Erythroblast (primary cell): ENCODE results near the gene TRAF4.
A peak's percentile ranks its signal among the peaks of the same experiment; 100 is the strongest.

Experiments
- DNase-seq, 2 experiments: peaks; one replicate each; lab custom pipeline; 2025; lab: John Stamatoyannopoulos, UW
- GATA1 ChIP-seq: IDR thresholded peaks from 2 replicates; pipeline ENCODE4 v1.6.1; 2011; ENCODE audit warnings: low read depth, mild to moderate bottlenecking, control low read depth, low read length, moderate library complexity
- POLR2A ChIP-seq: IDR thresholded peaks from 2 replicates; pipeline ENCODE4 v1.6.1; 2011; ENCODE audit warnings: mild to moderate bottlenecking, low read length

The TRAF4 gene

GRCh38 chr17:28743243-28744103 is at the start of gene TRAF4:
TSS of gene TRAF4 (plus strand) at chr17:28744011. CDS start at chr17:28744113, 102 bp downstream.
- TF ChIP-seq POLR2A (peak; percentile 75), GATA1 (no peak)

GRCh38 chr17:28698253-28698941 is 45.4 kb upstream of the TRAF4 start:
- TF ChIP-seq POLR2A (no peak), GATA1 (no peak)
- DNase-seq = peak in 1 of 2 experiments; percentile 26

More at GRCh38 chr17:28743243-28744103, at the start of gene TRAF4:
- peak; percentile 86 to 90 for DNase-seq

DNA sequence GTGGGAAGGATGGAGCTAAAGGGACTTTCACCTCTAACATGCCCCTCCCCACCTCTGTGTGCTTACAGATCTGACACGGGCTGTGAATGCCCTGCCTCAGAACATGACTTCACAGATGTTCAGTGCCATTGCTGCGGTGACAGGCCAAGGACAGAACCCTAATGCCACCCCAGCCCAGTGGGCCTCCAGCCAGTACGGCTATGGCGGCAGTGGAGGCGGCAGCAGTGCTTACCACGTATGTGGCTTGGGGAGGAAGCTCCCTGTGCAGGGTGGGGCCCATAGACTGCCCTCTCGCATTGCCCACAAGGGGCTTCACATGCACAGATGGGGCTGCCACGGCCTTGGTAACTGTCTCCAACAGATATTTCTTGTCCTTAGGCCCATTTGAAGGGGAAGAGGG is 43.5 kb upstream of the TRAF4 start:
- no peak for DNase-seq

GRCh38 chr17:28700830-28701492 is 42.9 kb upstream of the TRAF4 start:
- TF ChIP-seq POLR2A (no peak), GATA1 (no peak)
- DNase-seq = no peak

More for the DNA sequence above, 43.5 kb upstream of the TRAF4 start:
- TF ChIP-seq POLR2A = no peak
- TF ChIP-seq GATA1 = no peak

DNA sequence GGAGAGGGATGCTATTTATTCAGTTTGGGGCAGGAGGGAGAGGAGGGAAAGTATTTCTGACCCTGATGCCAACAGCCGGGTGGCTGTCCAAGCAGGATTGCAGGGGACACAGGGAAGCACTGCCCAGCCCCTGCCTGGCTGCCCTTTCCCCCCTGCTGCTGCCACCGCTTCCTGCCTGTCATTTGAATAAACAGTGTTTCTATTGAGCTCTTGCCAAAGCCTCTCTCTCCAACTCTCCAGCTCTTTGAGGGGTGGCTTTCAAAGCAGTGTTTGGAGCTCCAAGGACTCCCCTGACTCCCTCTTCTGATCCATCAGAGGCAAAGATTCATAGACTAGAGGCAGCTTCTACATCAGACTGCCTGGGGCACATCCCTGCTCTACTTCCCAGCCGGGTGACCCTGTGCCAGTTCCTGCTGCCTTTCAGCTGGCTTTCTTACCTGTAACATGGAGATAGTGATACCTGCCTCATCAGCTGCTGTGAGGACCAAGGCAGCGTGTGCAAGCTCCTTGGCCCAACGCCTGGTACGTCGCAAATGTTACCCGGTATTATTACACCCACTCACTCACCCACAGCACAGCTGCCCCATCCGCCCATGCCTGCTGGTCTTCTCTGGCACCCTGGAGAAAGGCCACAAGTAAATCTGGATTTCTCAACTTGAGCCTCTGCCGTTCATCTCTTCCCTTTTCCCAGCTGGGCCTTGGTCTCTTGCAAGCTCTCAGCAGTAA is 41.6 kb upstream of the TRAF4 start:
- TF ChIP-seq POLR2A (no peak), GATA1 (no peak)
- DNase-seq = no peak

GRCh38 chr17:28702752-28703150 is 41.1 kb upstream of the TRAF4 start:
- no peak for DNase-seq
- no peak for TF ChIP-seq POLR2A
- TF ChIP-seq GATA1 = no peak

- no peak for DNase-seq
- TF ChIP-seq GATA1 (no peak), POLR2A (no peak)
Observed at GRCh38 chr17:28703552-28704218, 40.1 kb upstream of the TRAF4 start.

- no peak for DNase-seq
- TF ChIP-seq POLR2A (no peak), GATA1 (no peak)
Observed at GRCh38 chr17:28704219-28704858, 39.5 kb upstream of the TRAF4 start.

DNA sequence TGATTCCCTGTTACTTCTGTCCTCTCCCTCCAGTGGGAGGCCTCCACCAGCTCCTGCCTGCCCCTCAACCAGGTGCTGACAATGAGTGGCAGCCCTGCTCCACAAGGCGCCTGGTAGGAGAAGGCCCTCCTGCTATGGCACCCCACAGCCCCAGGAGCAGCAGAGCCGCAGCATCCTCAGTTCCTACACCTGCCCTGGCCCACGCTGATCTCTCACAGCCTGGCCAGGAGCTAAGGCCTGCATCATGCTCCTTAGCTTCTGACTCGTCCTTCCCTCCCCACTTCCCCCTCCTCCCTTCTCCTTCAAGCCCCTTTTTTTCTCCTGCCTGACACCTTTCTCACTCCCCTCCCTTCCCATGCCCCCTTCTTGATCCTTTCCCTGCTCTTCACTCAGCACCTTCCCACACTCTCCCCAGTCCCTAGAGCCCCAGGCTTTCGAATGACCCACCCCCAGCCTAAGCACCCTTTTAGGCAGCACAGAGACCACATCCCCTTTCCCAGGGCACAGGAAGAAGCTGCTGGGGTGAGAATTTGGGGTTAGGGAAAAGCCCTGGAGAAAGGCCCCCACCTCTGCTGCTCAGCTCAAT is 38.6 kb upstream of the TRAF4 start:
- no peak for DNase-seq
- TF ChIP-seq GATA1 = no peak
- TF ChIP-seq POLR2A = no peak

DNA sequence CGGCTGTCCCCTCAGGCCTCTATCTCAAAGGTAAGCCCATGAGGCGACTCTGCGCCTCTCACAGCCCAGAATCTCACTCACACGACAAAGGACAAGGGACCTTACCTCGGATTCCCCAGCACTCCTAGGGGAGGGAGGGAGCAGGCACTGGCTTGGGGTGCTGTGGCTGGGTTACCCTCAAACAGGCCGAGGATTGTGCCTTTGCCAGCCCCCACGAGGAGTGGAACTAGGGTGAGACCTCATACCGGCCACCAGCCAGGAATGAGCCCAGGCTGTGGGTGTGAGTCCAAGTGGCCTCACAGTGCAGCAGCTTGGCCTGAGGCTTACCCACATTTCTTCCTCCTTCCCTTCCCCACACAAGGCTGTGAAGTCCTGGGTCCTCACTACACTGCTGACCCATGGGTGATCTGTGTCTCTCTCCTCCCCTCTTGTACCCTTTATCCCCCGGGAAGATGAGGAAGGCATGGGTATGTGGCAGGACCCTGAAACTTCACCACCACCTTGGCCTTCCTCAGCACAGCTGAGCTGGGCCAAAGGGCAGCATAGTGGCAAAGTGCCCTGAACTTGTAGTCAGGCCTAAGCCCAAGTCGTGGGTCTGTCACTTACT is 38.0 kb upstream of the TRAF4 start:
- TF ChIP-seq GATA1 (no peak), POLR2A (no peak)
- no peak for DNase-seq

GRCh38 chr17:28706471-28707338 is 37.1 kb upstream of the TRAF4 start:
- TF ChIP-seq GATA1 = no peak
- TF ChIP-seq POLR2A = no peak
- no peak for DNase-seq
